Stomach (tissue), 9 donors: Measurements from ENCODE around the gene ATP5MC3. TPM values are rescaled to one million over a fixed set of nuclear protein-coding genes. Genes with fewer than 3 reads are reported as not detected.

Source experiments
- DNase-seq, 2 donors: peaks; one replicate each; pipeline versions ENCODE4 v3.0.0 to v3.0.0-alpha.2; 2013 to 2019
- H3K27ac ChIP-seq, 5 donors: fragments of 200-600 bp in 4 of 5; sonication (generic) in 4 of 5; one replicate each; pipeline ENCODE4 v1.5.1; 2013 to 2019; ENCODE audit warnings: mild to moderate bottlenecking in 1 of 5, moderate library complexity in 1 of 5
- H3K27me3 ChIP-seq, 3 donors: fragments of 200-600 bp; sonication (generic); one replicate each; pipeline ENCODE4 v1.5.1; 2017 to 2019; ENCODE audit warnings: mixed run types in 1 of 3
- H3K36me3 ChIP-seq, 4 donors: fragments of 200-600 bp; sonication (generic); 1 replicate in 3 of 4; 2 replicates in 1 of 4; pipeline ENCODE4 v1.5.1; 2016 to 2019
- H3K4me1 ChIP-seq, 4 donors: fragments of 200-600 bp; sonication (generic); one replicate each; pipeline ENCODE4 v1.5.1; 2016 to 2019
- H3K4me3 ChIP-seq, 4 donors: fragments of 200-600 bp; sonication (generic) in 3 of 4; one replicate each; pipeline ENCODE4 v1.5.1; 2016 to 2019; ENCODE audit warnings: mild to moderate bottlenecking in 1 of 4
- H3K9me3 ChIP-seq, 4 donors: fragments of 200-600 bp; sonication (generic); one replicate each; pipeline ENCODE4 v1.5.1; 2016 to 2019
- EP300 ChIP-seq: sonication (generic); formaldehyde crosslinking; IDR thresholded peaks from one replicate; pipeline ENCODE4 v1.6.1; 2017; ENCODE audit warnings: antibody characterized with exemption
- POLR2A ChIP-seq, 4 donors: fragments of 450-650 bp; IDR thresholded peaks; one replicate each; pipeline ENCODE4 v1.6.1; 2016; ENCODE audit warnings: antibody characterized with exemption in 4 of 4, control low read depth in 2 of 4, mild to moderate bottlenecking in 1 of 4, moderate library complexity in 1 of 4
- POLR2AphosphoS5 ChIP-seq, 3 donors: sonication (generic); formaldehyde crosslinking; IDR thresholded peaks; one replicate each; pipeline ENCODE4 v1.6.1; 2016; ENCODE audit warnings: antibody characterized with exemption in 3 of 3
- WGBS, 5 donors: extraction: QIAGEN DNeasy Blood & Tissue Kit in 3 of 5; methylation state at CpG; one replicate each; pipeline versions ENCODE4 v1.1.5 to v1.1.7; 2013 to 2018; 5-methylcytosine and 5-hydroxymethylcytosine counted together
- intact Hi-C: fragments of 100-400 bp; cut with DNase I; formaldehyde crosslinking; loops from one replicate; pipeline ENCODE4 v1.15.1; 2023; ENCODE audit warnings: low total_unique reads
- polyA plus RNA-seq, 3 donors: library from polyadenylated mRNA; stranded (reverse); fragments of 200-250 nt; gene quantifications; one replicate each; pipeline ENCODE4 v1.2.3, GENCODE V29; 2013
- small RNA-seq, 4 donors: library from RNA; depleted of rRNA; stranded (forward); fragments of <200 nt; gene quantifications; one replicate each; pipeline ENCODE3, GENCODE V24; 2016
- total RNA-seq, 5 donors: library from RNA; depleted of rRNA; stranded (reverse); fragments of >200 nt; gene quantifications; one replicate each; pipeline versions ENCODE4 v1.1.0 to v1.2.3, GENCODE V29; 2014 to 2016
- TF ChIP-seq, protein P1 (sequence below), 7 experiments: fragments of 450-650 bp in 4 of 7; fragments of 200-600 bp in 3 of 7; sonication (generic) in 3 of 7; IDR thresholded peaks; one replicate each; pipeline ENCODE4 v1.5.1; 2016 to 2019; ENCODE audit warnings: antibody characterized with exemption in 7 of 7, control low read depth in 2 of 7, mild to moderate bottlenecking in 1 of 7
- donor health status: healthy with polysubstance abuse.
- donor health status: Bipolar disorder and iron deficiency.
- donor health status: healthy.

Gene ATP5MC3
- total and polyA plus RNA-seq, 8 donors, result 39.4 to 383 (median 141) TPM

DNA sequence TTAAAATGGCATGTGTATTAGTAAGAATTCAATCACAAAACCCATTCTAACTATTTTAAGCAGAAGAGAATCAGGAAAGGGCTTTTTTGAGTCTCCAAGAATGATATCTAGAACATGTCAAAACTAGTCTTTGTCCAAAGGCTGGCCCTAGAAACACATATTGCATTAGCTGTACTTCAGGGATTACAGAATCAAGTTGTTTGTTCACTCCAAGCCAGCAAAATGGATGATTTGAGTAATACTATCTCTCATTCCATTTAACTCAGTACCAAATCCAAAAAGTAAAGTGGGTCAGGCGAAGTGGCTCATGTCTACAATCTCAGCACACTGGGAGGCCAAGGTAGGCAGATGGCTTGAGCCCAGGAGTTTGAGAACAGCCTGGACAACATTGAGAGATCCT is 54.8 kb downstream of the ATP5MC3 start:
- no peaks in the 10 kb centered on the region for H3K9me3 ChIP-seq
- H3K27me3 ChIP-seq, result no peaks in the 10 kb centered on the region
- 91 to 100% (median 95%) methylated on average over 1 of the region's 1 CpG for WGBS, 5 donors
- intact Hi-C loops, result no loop called here
- H3K4me3 ChIP-seq, result no peak overlapping the region
- peaks cover 0 to 35% (median 23%) of the 10 kb centered on the region in 4 donors for H3K36me3 ChIP-seq
- peaks cover 0 to 20% (median 0%) of the 10 kb centered on the region in 4 donors for H3K4me1 ChIP-seq
- H3K27ac ChIP-seq, result no peak overlapping the region
- DNase-seq, result no peak
- TF ChIP-seq, protein P1, sequence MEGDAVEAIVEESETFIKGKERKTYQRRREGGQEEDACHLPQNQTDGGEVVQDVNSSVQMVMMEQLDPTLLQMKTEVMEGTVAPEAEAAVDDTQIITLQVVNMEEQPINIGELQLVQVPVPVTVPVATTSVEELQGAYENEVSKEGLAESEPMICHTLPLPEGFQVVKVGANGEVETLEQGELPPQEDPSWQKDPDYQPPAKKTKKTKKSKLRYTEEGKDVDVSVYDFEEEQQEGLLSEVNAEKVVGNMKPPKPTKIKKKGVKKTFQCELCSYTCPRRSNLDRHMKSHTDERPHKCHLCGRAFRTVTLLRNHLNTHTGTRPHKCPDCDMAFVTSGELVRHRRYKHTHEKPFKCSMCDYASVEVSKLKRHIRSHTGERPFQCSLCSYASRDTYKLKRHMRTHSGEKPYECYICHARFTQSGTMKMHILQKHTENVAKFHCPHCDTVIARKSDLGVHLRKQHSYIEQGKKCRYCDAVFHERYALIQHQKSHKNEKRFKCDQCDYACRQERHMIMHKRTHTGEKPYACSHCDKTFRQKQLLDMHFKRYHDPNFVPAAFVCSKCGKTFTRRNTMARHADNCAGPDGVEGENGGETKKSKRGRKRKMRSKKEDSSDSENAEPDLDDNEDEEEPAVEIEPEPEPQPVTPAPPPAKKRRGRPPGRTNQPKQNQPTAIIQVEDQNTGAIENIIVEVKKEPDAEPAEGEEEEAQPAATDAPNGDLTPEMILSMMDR (IDR thresholded peaks at IDR 0.05), result no peak
- TF ChIP-seq EP300, result no peak
- no peak for TF ChIP-seq POLR2AphosphoS5 (IDR thresholded peaks at IDR 0.05)
- no peak for TF ChIP-seq POLR2A (IDR thresholded peaks at IDR 0.05)

Small RNA genes lying within 50 kb of the gene (small RNA-seq; reads per million reads assigned to genes)
- gene MIR933, result 0 reads per million in 4 donors

Other genes with a start within 250 kb of the ATP5MC3 start
- 10 to 100 TPM in 2 of 5 donors, 1 to 10 TPM in 2, not detected in 1; 2.3 to 50.9 (median 8.4) TPM for gene CHN1, start 176.3 kb downstream of the ATP5MC3 start, total RNA-seq
- 10 to 100 TPM in 2 of 3 donors, 1 to 10 TPM in 1; 5.7 to 12.7 (median 12.2) TPM for gene CHN1, start 176.3 kb downstream of the ATP5MC3 start, polyA plus RNA-seq
- 10 to 100 TPM in 4 of 5 donors, 1 to 10 TPM in 1; 6.7 to 74.1 (median 44.9) TPM for gene ATF2, start 13.5 kb downstream of the ATP5MC3 start, total RNA-seq
- 10 to 100 TPM; 12.4 to 16.3 (median 12.9) TPM for gene ATF2, start 13.5 kb downstream of the ATP5MC3 start, polyA plus RNA-seq